Lung (tissue), 12 donors: Measurements from ENCODE around the gene NTF3. TPM values are rescaled to one million over a fixed set of nuclear protein-coding genes. Genes with fewer than 3 reads are reported as not detected.

ENCODE experiments used
- ATAC-seq: fragments of 200-7000 bp; cut with Tn5 transposase; one replicate; pipeline ENCODE4 v1.9.1; 2020; ENCODE audit warnings: moderate number of reproducible peaks; ENCODE audit not compliant: insufficient read depth, low FRiP score
- DNase-seq, 3 donors: peaks; one replicate each; pipeline ENCODE4 v3.0.0-alpha.2; 2013 to 2017
- H3K27ac ChIP-seq, 2 donors: one replicate each; pipeline ENCODE4 v1.5.1; 2013; ENCODE audit warnings: mild to moderate bottlenecking in 2 of 2, moderate library complexity in 2 of 2, control low read depth in 1 of 2, inconsistent platforms in 1 of 2, low read depth in 1 of 2, low read length in 1 of 2
- H3K27me3 ChIP-seq, 3 donors: one replicate each; pipeline ENCODE4 v1.5.1; 2013; ENCODE audit warnings: low read length in 2 of 3; ENCODE audit not compliant: control insufficient read depth in 3 of 3, insufficient read depth in 3 of 3
- H3K36me3 ChIP-seq, 4 donors: one replicate each; pipeline ENCODE4 v1.5.1; 2013; ENCODE audit warnings: low read length in 4 of 4, mild to moderate bottlenecking in 1 of 4, moderate library complexity in 1 of 4; ENCODE audit not compliant: control insufficient read depth in 4 of 4, insufficient read depth in 4 of 4
- H3K4me1 ChIP-seq, 5 donors: one replicate each; pipeline ENCODE4 v1.5.1; 2013; ENCODE audit warnings: low read length in 5 of 5, mild to moderate bottlenecking in 2 of 5, moderate library complexity in 1 of 5; ENCODE audit not compliant: control insufficient read depth in 5 of 5, insufficient read depth in 5 of 5
- H3K4me3 ChIP-seq: one replicate; pipeline ENCODE4 v1.5.1; 2013; ENCODE audit warnings: mild to moderate bottlenecking, control low read depth, moderate library complexity
- H3K9ac ChIP-seq, 2 donors: one replicate each; pipeline ENCODE4 v1.5.1; 2013; ENCODE audit warnings: low read length in 2 of 2, control low read depth in 1 of 2; ENCODE audit not compliant: insufficient read depth in 1 of 2
- H3K9me3 ChIP-seq, 4 donors: one replicate each; pipeline ENCODE4 v1.5.1; 2013; ENCODE audit warnings: low read length in 3 of 4, mild to moderate bottlenecking in 1 of 4, moderate library complexity in 1 of 4; ENCODE audit not compliant: control insufficient read depth in 4 of 4, insufficient read depth in 3 of 4
- WGBS, 2 donors: extraction: QIAGEN DNeasy Blood & Tissue Kit; methylation state at CpG; one replicate each; pipeline ENCODE4 v1.1.7; 2013; 5-methylcytosine and 5-hydroxymethylcytosine counted together
- polyA plus RNA-seq, 2 donors: library from polyadenylated mRNA; stranded (reverse); fragments of 200-250 nt; gene quantifications; one replicate each; pipeline ENCODE4 v1.2.1, GENCODE V29; 2013
- total RNA-seq, 2 donors: library from RNA; depleted of rRNA in 1 of 2; stranded (reverse); fragments of >200 nt in 1 of 2; gene quantifications; one replicate each; pipeline ENCODE4 v1.2.1, GENCODE V29; 2014 to 2021
- TF ChIP-seq, protein P1 (sequence below): IDR thresholded peaks from 2 replicates; pipeline ENCODE4 v1.5.1; 2012; ENCODE audit warnings: mild to moderate bottlenecking; ENCODE audit errors: control extremely low read depth, extremely low read depth
- donor health status: control.
- donor health status: control.
- donor health status: Bipolar disorder and iron deficiency.
- donor health status: healthy.
- donor health status: DM: yes; HTN: yes; CAD: no.

NTF3 gene
- total and polyA plus RNA-seq, 4 donors, result 0.84 to 2.7 (median 1.0) TPM

DNA sequence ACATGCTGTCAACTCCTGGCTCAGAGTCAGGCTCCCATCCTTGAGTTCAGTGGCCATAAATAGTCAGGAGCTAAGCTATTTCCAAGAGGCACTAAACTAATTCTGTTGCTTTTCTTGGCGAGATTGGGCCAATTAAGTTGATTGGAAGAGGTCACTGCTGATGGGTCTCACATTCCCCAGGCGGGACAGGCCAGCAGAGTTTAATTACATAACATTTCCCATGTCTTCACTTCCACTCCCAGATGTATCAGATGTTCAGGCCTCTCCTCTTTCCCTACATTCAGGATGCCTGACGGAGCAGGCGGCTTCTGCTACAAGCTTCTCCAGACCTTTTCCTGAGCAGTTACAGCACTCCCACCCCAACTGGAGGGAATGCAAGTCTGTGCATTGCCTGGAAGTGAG lies 5.3 kb downstream of the NTF3 start:
- no peaks in the 10 kb centered on the region for H3K36me3 ChIP-seq
- ATAC-seq (no peak), DNase-seq (peak in 1 of 3 donors; percentile 60)
- no peak overlapping the region for H3K4me3 ChIP-seq
- TF ChIP-seq, protein P1, sequence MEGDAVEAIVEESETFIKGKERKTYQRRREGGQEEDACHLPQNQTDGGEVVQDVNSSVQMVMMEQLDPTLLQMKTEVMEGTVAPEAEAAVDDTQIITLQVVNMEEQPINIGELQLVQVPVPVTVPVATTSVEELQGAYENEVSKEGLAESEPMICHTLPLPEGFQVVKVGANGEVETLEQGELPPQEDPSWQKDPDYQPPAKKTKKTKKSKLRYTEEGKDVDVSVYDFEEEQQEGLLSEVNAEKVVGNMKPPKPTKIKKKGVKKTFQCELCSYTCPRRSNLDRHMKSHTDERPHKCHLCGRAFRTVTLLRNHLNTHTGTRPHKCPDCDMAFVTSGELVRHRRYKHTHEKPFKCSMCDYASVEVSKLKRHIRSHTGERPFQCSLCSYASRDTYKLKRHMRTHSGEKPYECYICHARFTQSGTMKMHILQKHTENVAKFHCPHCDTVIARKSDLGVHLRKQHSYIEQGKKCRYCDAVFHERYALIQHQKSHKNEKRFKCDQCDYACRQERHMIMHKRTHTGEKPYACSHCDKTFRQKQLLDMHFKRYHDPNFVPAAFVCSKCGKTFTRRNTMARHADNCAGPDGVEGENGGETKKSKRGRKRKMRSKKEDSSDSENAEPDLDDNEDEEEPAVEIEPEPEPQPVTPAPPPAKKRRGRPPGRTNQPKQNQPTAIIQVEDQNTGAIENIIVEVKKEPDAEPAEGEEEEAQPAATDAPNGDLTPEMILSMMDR, result no peak
- 85 to 92% methylated on average over 4 of the region's 4 CpGs for WGBS, 2 donors
- no peak overlapping the region for H3K27ac ChIP-seq
- peaks cover 2 to 42% (median 27%) of the 10 kb centered on the region in 3 donors for H3K27me3 ChIP-seq
- H3K9ac ChIP-seq, result no peak overlapping the region
- H3K9me3 ChIP-seq, result no peaks in the 10 kb centered on the region
- peaks cover 0 to 32% (median 6%) of the 10 kb centered on the region in 5 donors for H3K4me1 ChIP-seq

GRCh38 chr12:5437589-5437988 lies 5.7 kb downstream of the NTF3 start:
- Histone ChIP-seq H3K9ac (no peak overlapping the region), H3K36me3 (no peaks in the 10 kb centered on the region), H3K27me3 (peaks cover 2 to 38% (median 24%) of the 10 kb centered on the region in 3 donors), H3K4me3 (no peak overlapping the region), H3K27ac (no peak overlapping the region), H3K4me1 (peaks cover 0 to 30% (median 6%) of the 10 kb centered on the region in 5 donors), H3K9me3 (no peaks in the 10 kb centered on the region)
- DNase-seq, result peak; percentile 53 to 90 (median 82)
- 41 to 49% methylated on average over 11 of the region's 11 CpGs for WGBS, 2 donors
- no peak for ATAC-seq
- TF ChIP-seq, protein P1, result no peak

DNA sequence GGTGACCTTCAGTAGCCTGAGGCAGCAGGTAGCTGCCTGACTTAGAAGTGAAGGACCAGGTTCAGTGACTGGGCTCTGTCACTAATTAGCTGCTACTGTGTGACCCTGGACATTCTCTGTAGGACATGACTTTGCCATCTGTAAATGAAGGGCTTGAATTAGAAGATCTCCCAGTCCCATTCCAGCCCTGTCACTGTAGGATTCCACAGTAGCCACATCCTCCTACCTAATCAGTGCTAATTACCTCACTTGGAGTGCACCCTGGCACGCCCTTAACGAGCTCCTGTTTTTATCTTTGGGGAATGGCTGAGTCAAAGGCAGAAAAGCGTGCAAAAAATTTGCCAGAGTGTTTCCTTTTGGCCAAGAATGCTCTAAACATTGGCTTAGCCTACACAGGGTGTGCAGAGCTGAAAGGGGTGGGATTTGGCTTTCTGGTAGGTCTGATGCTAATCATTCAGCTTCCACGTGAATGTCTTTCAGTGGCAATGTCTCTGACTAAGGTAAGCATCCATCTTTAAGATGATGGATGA lies 6.8 kb downstream of the NTF3 start:
- no peaks in the 10 kb centered on the region for H3K36me3 ChIP-seq
- no peak overlapping the region for H3K4me3 ChIP-seq
- ATAC-seq (no peak), DNase-seq (no peak)
- H3K27ac ChIP-seq, result no peak overlapping the region
- peaks cover 0 to 31% (median 19%) of the 10 kb centered on the region in 3 donors for H3K27me3 ChIP-seq
- H3K9me3 ChIP-seq, result no peaks in the 10 kb centered on the region
- peaks cover 0 to 23% (median 5%) of the 10 kb centered on the region in 5 donors for H3K4me1 ChIP-seq
- no peak overlapping the region for H3K9ac ChIP-seq
- 51 to 71% methylated on average over 4 of the region's 4 CpGs for WGBS, 2 donors
- TF ChIP-seq, protein P1, result no peak

GRCh38 chr12:5439371-5439771 lies 7.5 kb downstream of the NTF3 start:
- H3K36me3 ChIP-seq, result no peaks in the 10 kb centered on the region
- H3K27me3 ChIP-seq, result peaks cover 0 to 26% (median 15%) of the 10 kb centered on the region in 3 donors
- TF ChIP-seq, protein P1, result no peak
- no peak overlapping the region for H3K9ac ChIP-seq
- no peak overlapping the region for H3K27ac ChIP-seq
- ATAC-seq (no peak), DNase-seq (no peak)
- no peak overlapping the region for H3K4me3 ChIP-seq
- no peaks in the 10 kb centered on the region for H3K9me3 ChIP-seq
- WGBS, 2 donors, result 72 to 80% methylated on average over 4 of the region's 4 CpGs
- H3K4me1 ChIP-seq, result peaks cover 0 to 20% (median 5%) of the 10 kb centered on the region in 5 donors
